NCI-H526 (cell line): ENCODE measurements around the gene NAIF1.
"Not testable (repeated sequence)": the region's sequence is repeated elsewhere in the genome, so short reads cannot be mapped to it uniquely, and the experiment has no call there.

Experiments
- DNase-seq, 2 experiments: peaks; one replicate each; lab custom pipeline; 2025; lab: John Stamatoyannopoulos, UW

Gene NAIF1

GRCh38 chr9:128087262-128087661 is 20.1 kb upstream of the NAIF1 start:
- no peak for DNase-seq

- no peak for DNase-seq
Measured at GRCh38 chr9:128085943-128086342, 18.8 kb upstream of the NAIF1 start.

GRCh38 chr9:128084746-128085145 is 17.6 kb upstream of the NAIF1 start:
- no peak for DNase-seq

GRCh38 chr9:128082151-128082550 is 15.0 kb upstream of the NAIF1 start:
- no peak for DNase-seq

GRCh38 chr9:128081056-128081455 is 13.9 kb upstream of the NAIF1 start:
- DNase-seq, result no peak

- DNase-seq, result no peak
Measured at GRCh38 chr9:128080206-128080605, 13.1 kb upstream of the NAIF1 start.

- no peak for DNase-seq
Measured at GRCh38 chr9:128078504-128079434, 11.6 kb upstream of the NAIF1 start.

GRCh38 chr9:128077847-128078503 is 10.9 kb upstream of the NAIF1 start:
- DNase-seq, result no peak

GRCh38 chr9:128073253-128073886 is 6.2 kb upstream of the NAIF1 start:
- no peak for DNase-seq

- no peak for DNase-seq
Measured at GRCh38 chr9:128072144-128073021, 5.3 kb upstream of the NAIF1 start.

GRCh38 chr9:128071475-128071874 is 4.4 kb upstream of the NAIF1 start:
- not testable (repeated sequence) for DNase-seq

GRCh38 chr9:128070874-128071273 is 3.8 kb upstream of the NAIF1 start:
- DNase-seq, result no peak

- DNase-seq, result peak in 1 of 2 experiments; percentile 55
Measured at GRCh38 chr9:128068386-128069205, 1.5 kb upstream of the NAIF1 start.

- DNase-seq, result peak; percentile 93 to 98
Measured at GRCh38 chr9:128067645-128068385, 695 bp upstream of the NAIF1 start, which contains the start of gene SLC25A25. Gene SLC25A25, plus strand, starts transcription at chr9:128068232. Its CDS starts 88 bp downstream, at chr9:128068320.

- DNase-seq, result no peak
Measured at GRCh38 chr9:128065907-128066712, 1.0 kb downstream of the NAIF1 start.

- no peak for DNase-seq
Measured at GRCh38 chr9:128062846-128063831, 4.0 kb downstream of the NAIF1 start.

GRCh38 chr9:128062279-128062678 is 4.8 kb downstream of the NAIF1 start:
- no peak for DNase-seq
